Hepatocyte (in vitro differentiated cells): ENCODE measurements around the gene GPATCH4. TPM values are rescaled to one million over a fixed set of nuclear protein-coding genes. Genes with fewer than 3 reads are reported as not detected.
A peak's percentile ranks its signal among the peaks of the same experiment; 100 is the strongest.

Source experiments
- DNase-seq: peaks from one replicate; pipeline ENCODE4 v3.0.0-alpha.2; 2016; ENCODE audit warnings: low spot score
- H2AFZ ChIP-seq: fragments of 200-600 bp; sonication (generic); 2 replicates; pipeline ENCODE4 v1.6.0; 2016; ENCODE audit warnings: antibody characterized with exemption, mild to moderate bottlenecking
- H3K27ac ChIP-seq: fragments of 200-600 bp; sonication (generic); 2 replicates; pipeline ENCODE4 v1.5.1; 2016; ENCODE audit warnings: mild to moderate bottlenecking
- H3K27me3 ChIP-seq: fragments of 200-600 bp; sonication (generic); 2 replicates; pipeline ENCODE4 v1.6.1; 2016
- H3K36me3 ChIP-seq: fragments of 200-600 bp; sonication (generic); replicated peaks from 2 replicates; pipeline ENCODE4 v1.5.1; 2016; ENCODE audit warnings: low read depth; ENCODE audit not compliant: insufficient read depth
- H3K4me1 ChIP-seq: fragments of 200-600 bp; sonication (generic); 2 replicates; pipeline ENCODE4 v1.5.1; 2016; ENCODE audit warnings: mild to moderate bottlenecking, moderate library complexity; ENCODE audit not compliant: insufficient read depth
- H3K4me2 ChIP-seq: fragments of 200-600 bp; sonication (generic); 2 replicates; pipeline ENCODE4 v1.6.0; 2016
- H3K4me3 ChIP-seq: fragments of 200-600 bp; sonication (generic); 2 replicates; pipeline ENCODE4 v1.5.1; 2016; ENCODE audit warnings: mild to moderate bottlenecking
- H3K79me2 ChIP-seq: fragments of 200-600 bp; sonication (generic); 2 replicates; pipeline ENCODE4 v1.6.0; 2017; ENCODE audit warnings: mild to moderate bottlenecking
- H3K9me2 ChIP-seq: fragments of 200-600 bp; sonication (generic); replicated peaks from 2 replicates; pipeline ENCODE4 v1.6.0; 2017; ENCODE audit warnings: mild to moderate bottlenecking; ENCODE audit not compliant: insufficient read depth
- H3K9me3 ChIP-seq: fragments of 200-600 bp; sonication (generic); 2 replicates; pipeline ENCODE4 v1.5.1; 2016; ENCODE audit warnings: low read depth, mild to moderate bottlenecking
- H4K20me1 ChIP-seq: fragments of 200-600 bp; sonication (generic); 2 replicates; pipeline ENCODE4 v1.6.0; 2016; ENCODE audit warnings: mild to moderate bottlenecking; ENCODE audit not compliant: insufficient read depth, poor library complexity, severe bottlenecking
- EZH2 ChIP-seq: fragments of 200-600 bp; sonication (generic); IDR thresholded peaks from 2 replicates; pipeline ENCODE4 v1.6.1; 2016; ENCODE audit warnings: antibody characterized with exemption, mild to moderate bottlenecking, borderline replicate concordance
- EZH2phosphoT487 ChIP-seq: fragments of 200-600 bp; sonication (generic); IDR thresholded peaks from one replicate; pipeline ENCODE4 v1.6.1; 2018; ENCODE audit warnings: antibody characterized with exemption, mild to moderate bottlenecking, low read depth, moderate library complexity; ENCODE audit not compliant: unreplicated experiment, severe bottlenecking
- WGBS: methylation state at CpG from one replicate; pipeline ENCODE4 v1.1.6; 2016; ENCODE audit warnings: low lambda C conversion rate; ENCODE audit errors: missing lambda C conversion rate; 5-methylcytosine and 5-hydroxymethylcytosine counted together
- polyA plus RNA-seq: library from polyadenylated mRNA; unstranded; fragments of >200 nt; fragmentation: Nextera tagmentation; extraction: Ambion mirVana; gene quantifications from 2 replicates; pipeline ENCODE4 v1.2.1, GENCODE V29; 2016
- total RNA-seq: library from RNA; depleted of rRNA; stranded (reverse); fragments of >200 nt; gene quantifications from 2 replicates; pipeline ENCODE4 v1.2.3, GENCODE V29; 2014
- TF ChIP-seq, protein P1 (sequence below): fragments of 200-600 bp; sonication (generic); IDR thresholded peaks from 2 replicates; pipeline ENCODE4 v1.5.1; 2016; ENCODE audit warnings: antibody characterized with exemption, mild to moderate bottlenecking; ENCODE audit not compliant: poor library complexity

GPATCH4 gene
- total and polyA plus RNA-seq, 2 experiments from 2014 or later, result 5.6 to 28.3 TPM

DNA sequence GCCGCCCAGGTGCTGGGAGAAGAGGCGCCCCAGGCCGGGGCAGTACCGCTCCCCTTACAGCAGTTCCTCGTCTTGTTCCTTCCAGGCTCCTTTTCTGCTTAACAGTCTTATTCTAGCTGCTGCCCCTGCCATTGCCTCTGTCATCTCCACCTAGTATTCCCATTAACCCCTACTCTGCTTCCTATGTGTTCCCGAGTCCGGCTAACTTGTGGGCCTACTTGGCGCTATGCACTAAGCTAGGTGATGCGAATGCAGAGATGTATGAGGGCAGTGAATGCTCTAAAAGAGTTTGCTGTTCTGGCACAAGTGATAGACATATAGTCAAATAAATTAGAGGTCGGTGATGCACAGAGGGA lies 28.6 kb downstream of the GPATCH4 start:
- peak overlapping the region; percentile 8 for H3K4me3 ChIP-seq
- no peak overlapping the region for H3K27ac ChIP-seq
- TF ChIP-seq, protein P1, sequence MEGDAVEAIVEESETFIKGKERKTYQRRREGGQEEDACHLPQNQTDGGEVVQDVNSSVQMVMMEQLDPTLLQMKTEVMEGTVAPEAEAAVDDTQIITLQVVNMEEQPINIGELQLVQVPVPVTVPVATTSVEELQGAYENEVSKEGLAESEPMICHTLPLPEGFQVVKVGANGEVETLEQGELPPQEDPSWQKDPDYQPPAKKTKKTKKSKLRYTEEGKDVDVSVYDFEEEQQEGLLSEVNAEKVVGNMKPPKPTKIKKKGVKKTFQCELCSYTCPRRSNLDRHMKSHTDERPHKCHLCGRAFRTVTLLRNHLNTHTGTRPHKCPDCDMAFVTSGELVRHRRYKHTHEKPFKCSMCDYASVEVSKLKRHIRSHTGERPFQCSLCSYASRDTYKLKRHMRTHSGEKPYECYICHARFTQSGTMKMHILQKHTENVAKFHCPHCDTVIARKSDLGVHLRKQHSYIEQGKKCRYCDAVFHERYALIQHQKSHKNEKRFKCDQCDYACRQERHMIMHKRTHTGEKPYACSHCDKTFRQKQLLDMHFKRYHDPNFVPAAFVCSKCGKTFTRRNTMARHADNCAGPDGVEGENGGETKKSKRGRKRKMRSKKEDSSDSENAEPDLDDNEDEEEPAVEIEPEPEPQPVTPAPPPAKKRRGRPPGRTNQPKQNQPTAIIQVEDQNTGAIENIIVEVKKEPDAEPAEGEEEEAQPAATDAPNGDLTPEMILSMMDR, result no peak
- no peak for TF ChIP-seq EZH2phosphoT487
- TF ChIP-seq EZH2, result no peak
- H3K9me2 ChIP-seq, result no peaks in the 10 kb centered on the region
- no peaks in the 10 kb centered on the region for H3K27me3 ChIP-seq
- H2AFZ ChIP-seq, result peak overlapping the region; percentile 26
- H3K4me2 ChIP-seq, result peak overlapping the region; percentile 94
- 42% methylated on average over 10 of the region's 10 CpGs for WGBS
- no peak for DNase-seq
- peaks cover 8% of the 10 kb centered on the region for H3K4me1 ChIP-seq
- no peaks in the 10 kb centered on the region for H4K20me1 ChIP-seq
- peaks cover 9% of the 10 kb centered on the region for H3K79me2 ChIP-seq
- H3K9me3 ChIP-seq, result no peaks in the 10 kb centered on the region
- no peaks in the 10 kb centered on the region for H3K36me3 ChIP-seq

DNA sequence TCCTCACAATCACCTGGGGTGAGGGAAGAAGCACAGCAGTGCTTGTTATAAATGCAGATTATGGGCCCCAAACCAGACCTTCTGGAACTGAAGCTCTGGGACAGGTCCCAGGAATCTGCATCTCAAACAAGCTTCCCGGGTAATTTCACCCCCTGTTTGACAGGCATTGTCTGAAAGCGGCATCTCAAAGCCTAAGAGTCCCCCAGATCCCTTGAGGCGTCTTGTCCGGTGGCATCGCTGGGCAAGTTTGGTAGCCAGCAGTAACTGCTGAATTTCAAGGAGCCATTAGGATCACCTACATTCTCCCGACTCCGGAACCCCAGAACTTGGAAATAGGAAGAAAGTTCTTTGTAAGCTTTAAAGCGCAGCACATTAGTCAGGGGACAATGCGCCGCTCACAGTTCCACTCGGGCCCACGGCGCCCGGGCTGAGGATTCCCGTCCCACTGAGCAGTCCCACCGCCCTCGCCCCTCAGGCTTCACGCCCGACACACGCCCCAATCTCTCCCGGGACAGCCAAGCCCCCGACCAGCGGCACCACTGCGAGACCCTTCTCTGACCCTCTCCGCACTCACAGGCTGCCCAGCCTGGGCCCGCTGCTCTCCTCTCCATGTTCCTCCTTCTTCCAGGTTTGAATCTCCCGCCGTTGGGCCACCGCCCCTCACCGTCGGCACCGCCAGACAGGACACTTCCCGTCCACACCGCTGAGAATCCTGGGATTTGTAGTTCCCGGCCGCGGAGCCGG lies 29.2 kb downstream of the GPATCH4 start, which contains the start of gene IQGAP3:
Gene IQGAP3, minus strand, starts transcription at position 647 of the 744 bp plus-strand sequence. Its CDS starts 36 bp downstream, at position 611.
- H2AFZ ChIP-seq, result peak within 1 kb of the TSS; percentile 26
- H3K4me1 ChIP-seq, result peaks cover 8% of the 10 kb centered on the region
- no peaks in the 10 kb centered on the region for H3K36me3 ChIP-seq
- peak within 1 kb of the TSS; percentile 8 for H3K4me3 ChIP-seq
- peak; percentile 95 for DNase-seq
- H3K27ac ChIP-seq, result peak within 1 kb of the TSS; percentile 90
- H3K27me3 ChIP-seq, result no peaks in the 10 kb centered on the region
- H3K9me3 ChIP-seq, result no peaks in the 10 kb centered on the region
- TF ChIP-seq, protein P1, result no peak
- TF ChIP-seq EZH2 (no peak), EZH2phosphoT487 (no peak)
- under 1% methylated on average over 38 of the region's 38 CpGs for WGBS
- no peaks in the 10 kb centered on the region for H3K9me2 ChIP-seq
- no peaks in the 10 kb centered on the region for H4K20me1 ChIP-seq
- H3K79me2 ChIP-seq, result peaks cover 9% of the 10 kb centered on the region
- H3K4me2 ChIP-seq, result peak within 1 kb of the TSS; percentile 94

DNA sequence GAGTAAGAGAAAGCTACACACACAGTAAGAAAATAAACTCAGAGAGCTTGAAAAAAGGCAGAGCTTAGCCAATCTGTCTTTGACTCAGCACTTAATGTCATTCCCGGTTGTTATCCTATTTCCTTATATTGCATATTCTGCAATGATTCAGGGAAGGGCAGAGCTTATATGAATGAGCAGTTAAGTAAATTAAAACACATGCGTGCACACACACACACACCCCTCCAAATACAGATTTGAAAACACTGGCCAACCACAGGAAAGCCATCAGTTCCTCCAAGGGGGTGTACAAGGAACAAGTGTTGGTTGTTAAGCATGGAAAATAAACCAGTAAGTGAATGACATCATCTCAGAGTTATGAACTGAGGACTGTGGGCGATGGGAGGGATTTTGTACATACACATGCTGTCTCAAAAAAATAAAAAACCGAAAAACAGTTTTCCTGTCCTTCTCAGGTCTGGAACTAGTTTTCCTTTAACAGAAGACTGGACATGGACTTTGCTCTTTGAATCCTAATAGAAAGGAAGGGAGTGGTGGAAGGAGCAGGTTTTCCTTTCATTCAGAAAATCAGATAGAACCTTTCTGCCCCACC lies 29.9 kb downstream of the GPATCH4 start:
- Histone ChIP-seq H3K4me3 (no peak overlapping the region), H3K79me2 (peaks cover 9% of the 10 kb centered on the region), H3K36me3 (no peaks in the 10 kb centered on the region), H3K27me3 (no peaks in the 10 kb centered on the region), H3K4me2 (peak overlapping the region; percentile 94), H4K20me1 (no peaks in the 10 kb centered on the region), H3K27ac (peak overlapping the region; percentile 90), H3K9me2 (no peaks in the 10 kb centered on the region), H3K4me1 (peaks cover 8% of the 10 kb centered on the region), H3K9me3 (no peaks in the 10 kb centered on the region), H2AFZ (no peak overlapping the region)
- TF ChIP-seq, protein P1, result no peak
- TF ChIP-seq EZH2, result no peak
- no peak for TF ChIP-seq EZH2phosphoT487
- WGBS, result 32% methylated on average over 4 of the region's 4 CpGs
- peak; percentile 69 for DNase-seq
